GM12878 (cell line): ENCODE data around the gene TMEM217.

Source experiments
- NR2C2 ChIP-seq: IDR thresholded peaks from 2 replicates; pipeline ENCODE4 v1.6.1; 2011; ENCODE audit warnings: borderline replicate concordance, low read depth; ENCODE audit not compliant: control insufficient read depth, insufficient read length
- PML ChIP-seq: IDR thresholded peaks from 2 replicates; pipeline ENCODE4 v1.6.1; 2012; ENCODE audit warnings: low read length, inconsistent platforms
- SIN3A ChIP-seq: IDR thresholded peaks from 2 replicates; pipeline ENCODE4 v1.6.1; 2012; ENCODE audit warnings: low read depth, low read length, improper control_type of control experiment

DNA sequence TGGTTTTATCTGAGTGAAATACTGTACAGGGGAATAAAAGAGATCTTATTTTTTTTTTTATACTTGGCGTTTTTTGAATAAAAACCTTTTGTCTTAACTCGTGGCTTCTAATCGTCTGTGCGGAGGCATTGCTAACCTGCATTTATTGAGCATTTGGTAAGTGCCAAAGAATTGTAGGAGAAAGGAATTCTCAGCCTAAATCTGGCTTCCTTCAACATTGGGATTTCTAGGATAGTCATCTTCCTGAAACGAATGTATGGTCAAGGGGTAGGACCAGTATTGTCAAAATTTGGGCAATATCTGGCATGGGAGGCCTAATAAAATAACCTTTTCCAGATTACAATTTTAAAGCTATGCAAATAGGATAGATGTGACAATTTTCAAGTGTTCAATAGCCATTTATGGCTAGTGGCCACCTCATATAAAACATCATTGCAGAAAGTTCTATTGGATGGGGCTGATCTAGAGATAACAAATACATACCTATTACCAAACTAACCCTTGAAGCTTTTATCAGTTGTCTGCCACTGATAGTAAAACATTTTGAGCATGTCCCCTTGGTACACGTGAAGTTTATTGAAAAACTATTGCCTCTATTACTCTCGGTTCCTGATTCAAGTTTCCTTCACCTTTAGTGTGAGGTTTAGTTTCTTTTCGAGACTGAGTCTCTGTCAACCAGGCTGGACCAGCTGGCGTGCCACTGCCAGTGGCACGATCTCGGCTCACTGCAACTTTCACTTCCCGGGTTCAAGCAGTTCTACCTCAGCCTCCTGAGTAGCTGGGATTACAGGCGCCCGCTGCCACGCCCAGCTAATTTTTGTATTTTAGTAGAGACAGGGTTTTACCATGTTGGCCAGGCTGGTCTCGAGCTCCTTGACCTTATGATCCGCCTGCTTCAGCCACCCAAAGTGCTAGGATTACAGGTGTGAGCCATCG, 82.3 kb downstream of the TMEM217 start:
- TF ChIP-seq PML, result no peak
- TF ChIP-seq SIN3A, result no peak
- no peak for TF ChIP-seq NR2C2
